ENCODE data around the gene FBN3. TPM values are rescaled to one million over a fixed set of nuclear protein-coding genes. Genes with fewer than 3 reads are reported as not detected.

FBN3 gene
- polyA plus RNA-seq, 3 donors = not detected

DNA sequence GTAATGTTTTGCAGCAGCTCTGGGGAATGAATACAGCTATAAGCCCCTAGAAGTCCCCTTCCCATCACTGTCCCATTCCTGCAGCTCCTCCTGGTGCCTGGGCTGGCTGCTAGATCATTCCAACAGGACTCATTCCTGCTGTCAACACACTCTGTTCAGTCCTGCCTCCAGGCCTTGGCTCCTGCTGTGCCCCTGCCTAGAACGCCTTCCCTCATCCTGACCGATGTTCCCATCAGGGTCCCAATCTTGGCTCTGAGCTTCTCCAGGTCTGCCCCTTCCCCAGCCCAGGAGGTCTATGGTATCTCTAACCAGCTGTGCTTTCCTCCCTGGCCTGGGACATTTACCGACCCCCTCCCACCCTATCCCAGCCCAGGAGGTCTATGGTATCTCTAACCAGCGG, 48.1 kb downstream of the FBN3 start:
- Histone ChIP-seq H3K27ac (ENCODE audit: low read depth in 1 of 2, low read length in 2 of 2) (no peak overlapping the region), H3K4me2 (replicated peaks; ENCODE audit: extremely low read depth, low read length, poor library complexity, severe bottlenecking) (no peak overlapping the region), H3K4me3 (replicated peaks in 1 of 3; ENCODE audit: low read depth in 2 of 3, low read length in 3 of 3) (no peak overlapping the region), H3K9ac (ENCODE audit: insufficient read depth, low read length, poor library complexity, severe bottlenecking) (no peak overlapping the region), H3K4me1 (ENCODE audit: control insufficient read depth in 1 of 2, insufficient read depth in 2 of 2, low read length in 2 of 2) (no peaks in the 10 kb centered on the region), H2AFZ (ENCODE audit: insufficient read depth, low read depth, low read length, poor library complexity, severe bottlenecking) (no peak overlapping the region), H4K20me1 (ENCODE audit: insufficient read depth, low read length) (no peaks in the 10 kb centered on the region), H3K79me2 (ENCODE audit: insufficient read depth, low read length) (no peaks in the 10 kb centered on the region), H3K36me3 (replicated peaks in 1 of 2; ENCODE audit: control insufficient read depth in 1 of 2, insufficient read depth in 2 of 2, low read length in 2 of 2) (no peaks in the 10 kb centered on the region), H3K9me3 (replicated peaks in 1 of 2; ENCODE audit: control insufficient read depth in 1 of 2, insufficient read depth in 1 of 2, low read length in 2 of 2) (peaks cover 10 to 12% of the 10 kb centered on the region in 2 donors), H3K27me3 (ENCODE audit: control insufficient read depth in 2 of 2, insufficient read depth in 2 of 2, low read length in 2 of 2) (no peaks in the 10 kb centered on the region)
- intact Hi-C loops (cut with micrococcal nuclease) = no loop called here
- DNase-seq = no peak
- H3K36me3 Mint-ChIP-seq = no peaks in the 10 kb centered on the region
- TF ChIP-seq CTCF (IDR thresholded peaks at IDR 0.05) = no peak
- 100% methylated on average over 4 of the region's 4 CpGs for WGBS (ENCODE audit: insufficient coverage)
- peaks cover 0 to 12% (median 4%) of the 10 kb centered on the region in 3 donors for H3K27me3 Mint-ChIP-seq (ENCODE audit: low read depth in 3 of 3)
- no peaks in the 10 kb centered on the region for H3K4me1 Mint-ChIP-seq
- peak overlapping the region in 1 of 7 donors; percentile 51 for H3K27ac Mint-ChIP-seq
- H3K9me3 Mint-ChIP-seq = peaks cover 6 to 12% (median 9%) of the 10 kb centered on the region in 7 donors
- no peak overlapping the region for H3K4me3 Mint-ChIP-seq

DNA sequence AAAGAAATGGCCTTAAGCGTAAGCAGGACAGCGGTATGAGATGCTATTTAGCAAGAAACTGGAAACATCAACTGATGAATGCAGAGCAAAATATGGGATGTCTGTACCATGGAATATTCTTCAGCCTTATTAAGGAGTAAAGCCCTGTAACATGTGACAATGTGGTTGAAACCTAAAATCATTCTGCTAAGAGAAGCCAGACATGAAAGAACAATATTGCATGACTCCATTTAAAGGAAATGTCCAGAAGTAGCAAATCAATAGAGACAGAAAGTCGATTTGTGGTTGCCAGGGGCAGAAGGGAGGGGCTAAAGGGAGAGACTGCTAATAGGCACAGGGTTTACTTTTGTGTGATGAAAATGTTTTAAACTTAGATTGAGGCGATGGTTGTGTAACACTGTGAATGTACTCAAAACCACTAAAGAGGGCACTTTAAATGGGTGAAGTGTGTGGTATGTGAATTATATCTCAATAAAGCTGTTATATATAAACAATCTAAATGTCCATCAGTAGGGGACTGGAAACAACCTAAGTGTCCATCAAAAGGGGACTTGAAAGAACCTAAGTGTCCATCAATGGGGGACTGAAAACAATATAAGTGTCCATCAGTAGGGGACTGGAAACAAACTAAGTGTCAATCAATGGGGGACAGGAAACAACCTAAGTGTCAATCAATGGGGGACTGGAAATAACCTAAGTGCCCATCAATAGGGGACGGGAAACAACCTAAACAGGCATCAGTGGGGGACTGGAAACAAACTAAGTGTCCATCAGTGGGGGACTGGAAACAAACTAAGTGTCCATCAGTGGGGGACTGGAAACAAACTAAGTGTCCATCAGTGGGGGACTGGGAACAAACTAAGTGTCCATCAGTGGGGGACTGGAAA, 51.5 kb downstream of the FBN3 start:
- TF ChIP-seq CTCF (IDR thresholded peaks at IDR 0.05) = no peak
- Mint-ChIP-seq H3K27me3 (ENCODE audit: low read depth in 3 of 3) (peaks cover 0 to 14% (median 6%) of the 10 kb centered on the region in 3 donors), H3K4me3 (no peak overlapping the region), H3K4me1 (no peaks in the 10 kb centered on the region), H3K9me3 (peaks cover 28 to 39% (median 36%) of the 10 kb centered on the region in 7 donors), H3K36me3 (no peaks in the 10 kb centered on the region), H3K27ac (peak overlapping the region in 2 of 7 donors; percentile 6 to 15)
- no peak overlapping the region for H2AFZ ChIP-seq (ENCODE audit: insufficient read depth, low read depth, low read length, poor library complexity, severe bottlenecking)
- H3K27me3 ChIP-seq (ENCODE audit: control insufficient read depth in 2 of 2, insufficient read depth in 2 of 2, low read length in 2 of 2) = no peaks in the 10 kb centered on the region
- no peaks in the 10 kb centered on the region for H3K79me2 ChIP-seq (ENCODE audit: insufficient read depth, low read length)
- H3K27ac ChIP-seq (ENCODE audit: low read depth in 1 of 2, low read length in 2 of 2) = no peak overlapping the region
- H3K9ac ChIP-seq (ENCODE audit: insufficient read depth, low read length, poor library complexity, severe bottlenecking) = no peak overlapping the region
- DNase-seq = no peak
- 94% methylated on average over 2 of the region's 5 CpGs for WGBS (ENCODE audit: insufficient coverage)
- intact Hi-C loops (cut with micrococcal nuclease) = no loop called here
- H3K9me3 ChIP-seq (replicated peaks in 1 of 2; ENCODE audit: control insufficient read depth in 1 of 2, insufficient read depth in 1 of 2, low read length in 2 of 2) = peaks cover 36 to 41% of the 10 kb centered on the region in 2 donors
- H3K36me3 ChIP-seq (replicated peaks in 1 of 2; ENCODE audit: control insufficient read depth in 1 of 2, insufficient read depth in 2 of 2, low read length in 2 of 2) = no peaks in the 10 kb centered on the region
- no peaks in the 10 kb centered on the region for H4K20me1 ChIP-seq (ENCODE audit: insufficient read depth, low read length)
- H3K4me1 ChIP-seq (ENCODE audit: control insufficient read depth in 1 of 2, insufficient read depth in 2 of 2, low read length in 2 of 2) = no peaks in the 10 kb centered on the region
- no peak overlapping the region for H3K4me3 ChIP-seq (replicated peaks in 1 of 3; ENCODE audit: low read depth in 2 of 3, low read length in 3 of 3)
- H3K4me2 ChIP-seq (replicated peaks; ENCODE audit: extremely low read depth, low read length, poor library complexity, severe bottlenecking) = no peak overlapping the region
